Endothelial cell of umbilical vein (primary cell): ENCODE measurements around the gene PHF8.

ENCODE experiments used
- CTCF ChIP-seq, 2 donors: IDR thresholded peaks; 1 replicate in 1 of 2; 2 replicates in 1 of 2; pipeline ENCODE4 v1.5.1; 2011; ENCODE audit warnings: low read length in 2 of 2, mild to moderate bottlenecking in 2 of 2, moderate library complexity in 2 of 2, control low read depth in 1 of 2, inconsistent platforms in 1 of 2, low read depth in 1 of 2; ENCODE audit not compliant: insufficient read depth in 1 of 2; ENCODE audit errors: extremely low read depth in 1 of 2
- EZH2 ChIP-seq: IDR thresholded peaks from 2 replicates; pipeline ENCODE4 v1.6.1; 2012; ENCODE audit warnings: borderline replicate concordance, low read depth, mild to moderate bottlenecking, moderate library complexity, low read length, inconsistent platforms; ENCODE audit not compliant: severe bottlenecking
- FOS ChIP-seq: IDR thresholded peaks from 2 replicates; pipeline ENCODE4 v1.6.1; 2011; ENCODE audit warnings: mild to moderate bottlenecking, low read length, moderate library complexity, borderline replicate concordance; ENCODE audit not compliant: insufficient read depth
- POLR2A ChIP-seq: IDR thresholded peaks from 2 replicates; pipeline ENCODE4 v1.6.1; 2012; ENCODE audit warnings: low read depth, mild to moderate bottlenecking, control low read depth, low read length
- POLR2AphosphoS5 ChIP-seq: IDR thresholded peaks from 2 replicates; pipeline ENCODE4 v1.6.1; 2012; ENCODE audit warnings: low read depth, mild to moderate bottlenecking, control low read depth, low read length, moderate library complexity; ENCODE audit not compliant: insufficient read depth

- TF ChIP-seq POLR2AphosphoS5 (no peak), CTCF (IDR thresholded peaks at IDR 0.05; ENCODE audit: extremely low read depth in 1 of 2, insufficient read depth in 1 of 2, low read depth in 1 of 2, low read length in 2 of 2) (no peak), POLR2A (no peak), EZH2 (no peak), FOS (no peak)
These were observed 104.1 kb downstream of the PHF8 start for GRCh38 chrX:53940180-53940579.
